ENCODE data around the gene CMSS1. TPM values are rescaled to one million over a fixed set of nuclear protein-coding genes. Genes with fewer than 3 reads are reported as not detected.

The CMSS1 gene
- total RNA-seq, 1 donor, result 27.8 TPM

- H3K4me3 ChIP-seq (ENCODE audit: low read depth, low read length), result no peak overlapping the region
- DNase-seq (ENCODE audit: low read depth), result peak; percentile 69
- TF ChIP-seq CTCF (IDR thresholded peaks at IDR 0.05; ENCODE audit: insufficient read depth, low read length), result no peak
These were observed 41.0 kb upstream of the CMSS1 start for GRCh38 chr3:99776516-99777209.

GRCh38 chr3:99777210-99777549 is 40.5 kb upstream of the CMSS1 start:
- DNase-seq (ENCODE audit: low read depth), result peak; percentile 42
- no peak for TF ChIP-seq CTCF (IDR thresholded peaks at IDR 0.05; ENCODE audit: insufficient read depth, low read length)
- no peak overlapping the region for H3K4me3 ChIP-seq (ENCODE audit: low read depth, low read length)

GRCh38 chr3:99777708-99778107 is 40.0 kb upstream of the CMSS1 start:
- H3K4me3 ChIP-seq (ENCODE audit: low read depth, low read length), result no peak overlapping the region
- no peak for TF ChIP-seq CTCF (IDR thresholded peaks at IDR 0.05; ENCODE audit: insufficient read depth, low read length)
- DNase-seq (ENCODE audit: low read depth), result no peak

- TF ChIP-seq CTCF (IDR thresholded peaks at IDR 0.05; ENCODE audit: insufficient read depth, low read length), result no peak
- H3K4me3 ChIP-seq (ENCODE audit: low read depth, low read length), result no peak overlapping the region
- no peak for DNase-seq (ENCODE audit: low read depth)
These were observed 36.9 kb upstream of the CMSS1 start for GRCh38 chr3:99780749-99781148.

GRCh38 chr3:99781761-99782160 is 35.9 kb upstream of the CMSS1 start:
- no peak for DNase-seq (ENCODE audit: low read depth)
- no peak overlapping the region for H3K4me3 ChIP-seq (ENCODE audit: low read depth, low read length)
- no peak for TF ChIP-seq CTCF (IDR thresholded peaks at IDR 0.05; ENCODE audit: insufficient read depth, low read length)

- peak; percentile 90 for DNase-seq (ENCODE audit: low read depth)
- no peak overlapping the region for H3K4me3 ChIP-seq (ENCODE audit: low read depth, low read length)
- no peak for TF ChIP-seq CTCF (IDR thresholded peaks at IDR 0.05; ENCODE audit: insufficient read depth, low read length)
These were observed 34.6 kb upstream of the CMSS1 start for GRCh38 chr3:99783011-99783573.
